ENCODE results near the gene GNAZ. TPM values are rescaled to one million over a fixed set of nuclear protein-coding genes. Genes with fewer than 3 reads are reported as not detected.

The GNAZ gene
- total RNA-seq, 1 donor from 2014 or later: 13.7 TPM

DNA sequence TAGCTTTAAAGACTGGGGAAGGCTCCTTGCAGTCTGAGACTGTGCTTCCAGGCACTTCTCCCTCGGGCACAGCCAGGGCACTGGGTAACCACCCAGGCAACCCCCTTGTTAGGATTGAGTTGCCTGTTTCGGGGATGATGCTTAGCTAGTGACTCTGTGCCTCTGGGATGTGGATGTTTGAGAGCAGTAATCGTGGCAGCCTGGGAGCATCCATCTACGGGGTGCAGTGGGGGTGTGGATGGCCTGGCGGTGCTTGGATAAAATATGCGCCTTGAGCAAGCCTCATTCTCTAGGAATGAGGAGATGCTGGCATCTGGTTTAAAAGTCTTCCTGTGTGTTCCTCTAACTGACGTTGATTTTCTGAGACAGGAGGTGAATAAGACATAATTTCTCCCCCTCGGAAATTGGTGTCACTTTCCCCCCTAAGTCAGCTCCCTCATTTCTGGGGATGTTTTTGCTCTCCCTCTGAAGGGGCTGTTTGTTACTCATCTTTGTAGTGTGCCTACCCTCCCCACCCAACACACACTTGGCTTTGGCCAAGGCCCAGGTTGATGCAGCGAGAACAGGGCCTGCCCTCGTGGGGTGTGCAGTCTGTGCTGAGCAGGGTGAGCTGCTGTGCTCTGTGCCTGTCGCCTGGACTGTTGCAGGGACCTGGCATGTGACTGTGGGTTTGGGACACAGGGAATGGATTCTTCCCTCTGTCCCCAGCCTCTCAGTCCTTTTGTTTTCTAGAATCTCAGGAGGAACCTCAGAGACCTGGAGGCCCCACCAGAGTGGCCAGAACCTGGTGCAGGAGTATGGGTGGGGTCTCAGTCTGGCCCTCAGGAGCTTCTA lies 2.0 kb downstream of the GNAZ start:
- Histone ChIP-seq H3K9me3 (no peaks in the 10 kb centered on the region), H3K36me3 (no peaks in the 10 kb centered on the region), H3K27me3 (no peaks in the 10 kb centered on the region), H3K4me3 (no peak overlapping the region), H3K27ac (no peak overlapping the region), H3K4me1 (peaks cover 4 to 10% of the 10 kb centered on the region in 2 donors)
- no peak for DNase-seq (ENCODE audit: low spot score in 2 of 2)
- intact Hi-C loops (cut with DNase I): no loop called here
- TF ChIP-seq, protein P1, sequence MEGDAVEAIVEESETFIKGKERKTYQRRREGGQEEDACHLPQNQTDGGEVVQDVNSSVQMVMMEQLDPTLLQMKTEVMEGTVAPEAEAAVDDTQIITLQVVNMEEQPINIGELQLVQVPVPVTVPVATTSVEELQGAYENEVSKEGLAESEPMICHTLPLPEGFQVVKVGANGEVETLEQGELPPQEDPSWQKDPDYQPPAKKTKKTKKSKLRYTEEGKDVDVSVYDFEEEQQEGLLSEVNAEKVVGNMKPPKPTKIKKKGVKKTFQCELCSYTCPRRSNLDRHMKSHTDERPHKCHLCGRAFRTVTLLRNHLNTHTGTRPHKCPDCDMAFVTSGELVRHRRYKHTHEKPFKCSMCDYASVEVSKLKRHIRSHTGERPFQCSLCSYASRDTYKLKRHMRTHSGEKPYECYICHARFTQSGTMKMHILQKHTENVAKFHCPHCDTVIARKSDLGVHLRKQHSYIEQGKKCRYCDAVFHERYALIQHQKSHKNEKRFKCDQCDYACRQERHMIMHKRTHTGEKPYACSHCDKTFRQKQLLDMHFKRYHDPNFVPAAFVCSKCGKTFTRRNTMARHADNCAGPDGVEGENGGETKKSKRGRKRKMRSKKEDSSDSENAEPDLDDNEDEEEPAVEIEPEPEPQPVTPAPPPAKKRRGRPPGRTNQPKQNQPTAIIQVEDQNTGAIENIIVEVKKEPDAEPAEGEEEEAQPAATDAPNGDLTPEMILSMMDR (IDR thresholded peaks at IDR 0.05): no peak

DNA sequence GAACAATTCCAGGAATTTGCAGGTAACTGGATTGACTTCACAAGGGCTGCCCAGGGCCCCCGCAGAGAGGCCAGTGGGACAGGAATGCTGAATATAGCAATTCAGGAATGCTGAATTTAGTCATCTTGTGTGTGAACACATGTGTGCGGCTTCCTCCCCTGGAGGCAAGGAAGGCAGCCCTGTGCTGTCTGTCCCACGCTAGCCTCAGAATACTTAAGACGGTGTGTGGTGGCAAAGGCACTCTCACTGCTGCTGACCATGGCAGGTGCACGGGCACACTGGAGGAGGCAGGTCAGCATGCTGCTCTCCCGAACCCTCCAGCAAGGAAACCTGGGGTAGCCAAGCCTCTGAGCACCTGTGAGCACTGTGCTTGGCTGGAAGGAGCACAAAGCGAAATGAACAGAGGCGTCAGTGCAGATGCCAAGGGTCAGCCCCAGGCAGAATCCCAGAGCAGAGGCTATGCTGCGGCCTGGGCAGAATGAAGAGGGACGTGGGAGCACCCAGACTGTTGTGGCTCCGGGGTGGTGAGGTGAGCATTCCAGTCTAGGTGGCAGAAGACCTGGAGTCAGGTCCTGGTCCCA lies 2.7 kb downstream of the GNAZ start:
- H3K27ac ChIP-seq: no peak overlapping the region
- H3K27me3 ChIP-seq: no peaks in the 10 kb centered on the region
- intact Hi-C loops (cut with DNase I): no loop called here
- H3K9me3 ChIP-seq: no peaks in the 10 kb centered on the region
- H3K4me3 ChIP-seq: no peak overlapping the region
- DNase-seq (ENCODE audit: low spot score in 2 of 2): no peak
- H3K36me3 ChIP-seq: no peaks in the 10 kb centered on the region
- H3K4me1 ChIP-seq: peaks cover 4 to 10% of the 10 kb centered on the region in 2 donors
- TF ChIP-seq, protein P1 (IDR thresholded peaks at IDR 0.05): no peak

- Histone ChIP-seq H3K36me3 (no peaks in the 10 kb centered on the region), H3K27ac (no peak overlapping the region), H3K9me3 (no peaks in the 10 kb centered on the region), H3K4me3 (no peak overlapping the region), H3K27me3 (no peaks in the 10 kb centered on the region), H3K4me1 (peaks cover 4 to 10% of the 10 kb centered on the region in 2 donors)
- no peak for DNase-seq (ENCODE audit: low spot score in 2 of 2)
- TF ChIP-seq, protein P1 (IDR thresholded peaks at IDR 0.05): no peak
- intact Hi-C loops (cut with DNase I): no loop called here
Observed at GRCh38 chr22:23073526-23074229, 3.4 kb downstream of the GNAZ start.

- intact Hi-C loops (cut with DNase I): no loop called here
- H3K27ac ChIP-seq: no peak overlapping the region
- no peaks in the 10 kb centered on the region for H3K9me3 ChIP-seq
- peaks cover 4 to 6% of the 10 kb centered on the region in 2 donors for H3K4me1 ChIP-seq
- H3K4me3 ChIP-seq: no peak overlapping the region
- DNase-seq (ENCODE audit: low spot score in 2 of 2): no peak
- no peaks in the 10 kb centered on the region for H3K36me3 ChIP-seq
- no peaks in the 10 kb centered on the region for H3K27me3 ChIP-seq
- TF ChIP-seq, protein P1 (IDR thresholded peaks at IDR 0.05): no peak
Observed at GRCh38 chr22:23074451-23074850, 4.1 kb downstream of the GNAZ start.

DNA sequence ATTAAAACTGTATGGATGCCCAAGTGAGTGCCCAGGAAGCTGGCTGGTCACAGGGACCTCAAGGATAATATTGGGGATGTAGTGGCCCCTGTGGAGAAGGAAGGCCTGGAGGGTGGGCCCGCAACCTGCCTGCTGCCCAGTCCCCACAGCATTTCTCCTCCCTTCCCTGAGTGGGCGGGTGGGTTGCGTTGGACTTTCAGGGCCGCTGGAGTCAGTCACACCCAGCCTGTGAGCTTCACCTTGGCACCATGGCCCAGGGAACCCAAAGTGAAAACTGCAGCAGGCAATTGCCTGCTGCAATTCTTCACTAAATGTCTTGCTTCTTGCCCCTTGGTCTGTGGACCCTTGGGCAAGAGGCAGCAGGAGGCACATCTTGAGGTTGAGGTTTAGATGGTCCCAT lies 4.7 kb downstream of the GNAZ start:
- Histone ChIP-seq H3K36me3 (no peaks in the 10 kb centered on the region), H3K4me3 (no peak overlapping the region), H3K27ac (no peak overlapping the region), H3K27me3 (no peaks in the 10 kb centered on the region), H3K9me3 (no peaks in the 10 kb centered on the region), H3K4me1 (peaks cover 4 to 5% of the 10 kb centered on the region in 2 donors)
- no peak for DNase-seq (ENCODE audit: low spot score in 2 of 2)
- TF ChIP-seq, protein P1 (IDR thresholded peaks at IDR 0.05): no peak
- intact Hi-C loops (cut with DNase I): no loop called here

Data from ascending aorta (tissue), 2 donors.